ENCODE measurements around the gene COG8.
A peak's percentile ranks its signal among the peaks of the same experiment; 100 is the strongest.

COG8 gene

GRCh38 chr16:69319826-69320739, 19.3 kb downstream of the COG8 start:
- intact Hi-C loops (cut with micrococcal nuclease) = no loop called here
- H3K27ac Mint-ChIP-seq = no peak overlapping the region
- no peaks in the 10 kb centered on the region for H3K27me3 Mint-ChIP-seq

GRCh38 chr16:69319381-69319780, 20.0 kb downstream of the COG8 start:
- Mint-ChIP-seq H3K27ac (no peak overlapping the region), H3K4me1 (ENCODE audit: low read depth) (peaks cover 17% of the 10 kb centered on the region), H3K4me3 (no peak overlapping the region), H3K9me3 (no peaks in the 10 kb centered on the region), H3K36me3 (ENCODE audit: low read depth) (peaks cover 100% of the 10 kb centered on the region), H3K27me3 (no peaks in the 10 kb centered on the region)
- intact Hi-C loops (cut with micrococcal nuclease) = no loop called here

More at GRCh38 chr16:69319826-69320739, 19.3 kb downstream of the COG8 start:
- Mint-ChIP-seq H3K4me1 (ENCODE audit: low read depth) (peaks cover 24% of the 10 kb centered on the region), H3K9me3 (no peaks in the 10 kb centered on the region), H3K36me3 (ENCODE audit: low read depth) (peaks cover 100% of the 10 kb centered on the region), H3K4me3 (no peak overlapping the region)

GRCh38 chr16:69318911-69319289, 20.5 kb downstream of the COG8 start:
- Mint-ChIP-seq H3K27ac (no peak overlapping the region), H3K36me3 (ENCODE audit: low read depth) (peaks cover 100% of the 10 kb centered on the region), H3K27me3 (no peaks in the 10 kb centered on the region), H3K4me1 (ENCODE audit: low read depth) (peaks cover 15% of the 10 kb centered on the region), H3K4me3 (no peak overlapping the region), H3K9me3 (no peaks in the 10 kb centered on the region)
- intact Hi-C loops (cut with micrococcal nuclease) = no loop called here

- Mint-ChIP-seq H3K27ac (no peak overlapping the region), H3K4me1 (ENCODE audit: low read depth) (peaks cover 15% of the 10 kb centered on the region), H3K36me3 (ENCODE audit: low read depth) (peaks cover 100% of the 10 kb centered on the region), H3K27me3 (no peaks in the 10 kb centered on the region), H3K9me3 (no peaks in the 10 kb centered on the region), H3K4me3 (no peak overlapping the region)
- intact Hi-C loops (cut with micrococcal nuclease) = no loop called here
Observed at GRCh38 chr16:69318177-69318910, 21.0 kb downstream of the COG8 start.

GRCh38 chr16:69316595-69317034, 22.7 kb downstream of the COG8 start:
- peaks cover 24% of the 10 kb centered on the region for H3K4me1 Mint-ChIP-seq (ENCODE audit: low read depth)
- no peak overlapping the region for H3K4me3 Mint-ChIP-seq
- no peaks in the 10 kb centered on the region for H3K9me3 Mint-ChIP-seq
- peaks cover 93% of the 10 kb centered on the region for H3K36me3 Mint-ChIP-seq (ENCODE audit: low read depth)
- intact Hi-C loops (cut with micrococcal nuclease) = no loop called here
- no peak overlapping the region for H3K27ac Mint-ChIP-seq
- no peaks in the 10 kb centered on the region for H3K27me3 Mint-ChIP-seq

- H3K9me3 Mint-ChIP-seq = no peaks in the 10 kb centered on the region
- intact Hi-C loops (cut with micrococcal nuclease) = no loop called here
- H3K4me3 Mint-ChIP-seq = no peak overlapping the region
- peaks cover 85% of the 10 kb centered on the region for H3K36me3 Mint-ChIP-seq (ENCODE audit: low read depth)
- peaks cover 24% of the 10 kb centered on the region for H3K4me1 Mint-ChIP-seq (ENCODE audit: low read depth)
- no peak overlapping the region for H3K27ac Mint-ChIP-seq
- no peaks in the 10 kb centered on the region for H3K27me3 Mint-ChIP-seq
Observed at GRCh38 chr16:69315486-69316311, 23.7 kb downstream of the COG8 start.

GRCh38 chr16:69314534-69314933, 24.8 kb downstream of the COG8 start:
- H3K9me3 Mint-ChIP-seq = no peaks in the 10 kb centered on the region
- no peaks in the 10 kb centered on the region for H3K27me3 Mint-ChIP-seq

GRCh38 chr16:69313469-69313868, 25.9 kb downstream of the COG8 start:
- no peak overlapping the region for H3K4me3 Mint-ChIP-seq
- no peak overlapping the region for H3K27ac Mint-ChIP-seq
- H3K9me3 Mint-ChIP-seq = no peaks in the 10 kb centered on the region
- no peaks in the 10 kb centered on the region for H3K27me3 Mint-ChIP-seq
- peaks cover 24% of the 10 kb centered on the region for H3K4me1 Mint-ChIP-seq (ENCODE audit: low read depth)
- H3K36me3 Mint-ChIP-seq (ENCODE audit: low read depth) = peaks cover 63% of the 10 kb centered on the region
- intact Hi-C loops (cut with micrococcal nuclease) = no loop called here

More at GRCh38 chr16:69314534-69314933, 24.8 kb downstream of the COG8 start:
- intact Hi-C loops (cut with micrococcal nuclease) = no loop called here
- peaks cover 74% of the 10 kb centered on the region for H3K36me3 Mint-ChIP-seq (ENCODE audit: low read depth)
- H3K4me1 Mint-ChIP-seq (ENCODE audit: low read depth) = peaks cover 24% of the 10 kb centered on the region
- no peak overlapping the region for H3K27ac Mint-ChIP-seq
- no peak overlapping the region for H3K4me3 Mint-ChIP-seq

- Mint-ChIP-seq H3K4me1 (ENCODE audit: low read depth) (peaks cover 21% of the 10 kb centered on the region), H3K9me3 (no peaks in the 10 kb centered on the region), H3K36me3 (ENCODE audit: low read depth) (peaks cover 46% of the 10 kb centered on the region), H3K4me3 (peak overlapping the region; percentile 86), H3K27me3 (no peaks in the 10 kb centered on the region), H3K27ac (peak overlapping the region; percentile 82)
- intact Hi-C loops (cut with micrococcal nuclease) = loop anchor here (2.0 kb wide), 1 partner anchor 179 kb away; the partner anchor contains the start of genes CHTF8 and UTP4
Observed at GRCh38 chr16:69311533-69312387, 27.6 kb downstream of the COG8 start.

- peaks cover 37% of the 10 kb centered on the region for H3K36me3 Mint-ChIP-seq (ENCODE audit: low read depth)
- peak within 1 kb of the TSS; percentile 82 for H3K27ac Mint-ChIP-seq
- intact Hi-C loops (cut with micrococcal nuclease) = loop anchor here (2.0 kb wide), 1 partner anchor 178 kb away; the partner anchor contains the start of genes CHTF8 and UTP4
- no peaks in the 10 kb centered on the region for H3K27me3 Mint-ChIP-seq
- H3K4me3 Mint-ChIP-seq = peak within 1 kb of the TSS; percentile 86
- H3K4me1 Mint-ChIP-seq (ENCODE audit: low read depth) = peaks cover 20% of the 10 kb centered on the region
- H3K9me3 Mint-ChIP-seq = no peaks in the 10 kb centered on the region
Observed at GRCh38 chr16:69310653-69311532, 28.5 kb downstream of the COG8 start, which contains the start of gene VPS4A. Gene VPS4A, plus strand, starts transcription at chr16:69311350. Its CDS starts 162 bp downstream, at chr16:69311512.

- H3K36me3 Mint-ChIP-seq (ENCODE audit: low read depth) = peaks cover 27% of the 10 kb centered on the region
- no peaks in the 10 kb centered on the region for H3K27me3 Mint-ChIP-seq
- H3K9me3 Mint-ChIP-seq = no peaks in the 10 kb centered on the region
- no peak overlapping the region for H3K4me3 Mint-ChIP-seq
- peaks cover 20% of the 10 kb centered on the region for H3K4me1 Mint-ChIP-seq (ENCODE audit: low read depth)
- H3K27ac Mint-ChIP-seq = no peak overlapping the region
- intact Hi-C loops (cut with micrococcal nuclease) = no loop called here
Observed at GRCh38 chr16:69309316-69309715, 30.0 kb downstream of the COG8 start.

- Mint-ChIP-seq H3K27me3 (no peaks in the 10 kb centered on the region), H3K9me3 (no peaks in the 10 kb centered on the region), H3K4me1 (ENCODE audit: low read depth) (peaks cover 7% of the 10 kb centered on the region), H3K4me3 (no peak overlapping the region), H3K27ac (no peak overlapping the region), H3K36me3 (ENCODE audit: low read depth) (peaks cover 12% of the 10 kb centered on the region)
- intact Hi-C loops (cut with micrococcal nuclease) = no loop called here
Observed at GRCh38 chr16:69307856-69308255, 31.5 kb downstream of the COG8 start.
